ENCODE data around the gene LURAP1L. TPM values are rescaled to one million over a fixed set of nuclear protein-coding genes. Genes with fewer than 3 reads are reported as not detected.

Gene LURAP1L
- total RNA-seq, 1 donor from 2014 or later: 43.7 TPM

- no peak for DNase-seq (ENCODE audit: low read depth)
- Histone ChIP-seq H3K4me3 (ENCODE audit: low read depth, low read length) (no peak overlapping the region), H3K36me3 (ENCODE audit: control insufficient read depth, insufficient read depth, low read length) (no peaks in the 10 kb centered on the region), H3K27me3 (ENCODE audit: control insufficient read depth, insufficient read depth, low read length) (no peaks in the 10 kb centered on the region)
- no peak for TF ChIP-seq CTCF (IDR thresholded peaks at IDR 0.05; ENCODE audit: insufficient read depth, low read length, severe bottlenecking)
- no peak for FAIRE-seq
Observed at GRCh38 chr9:12847561-12847960, 72.7 kb downstream of the LURAP1L start.

DNA sequence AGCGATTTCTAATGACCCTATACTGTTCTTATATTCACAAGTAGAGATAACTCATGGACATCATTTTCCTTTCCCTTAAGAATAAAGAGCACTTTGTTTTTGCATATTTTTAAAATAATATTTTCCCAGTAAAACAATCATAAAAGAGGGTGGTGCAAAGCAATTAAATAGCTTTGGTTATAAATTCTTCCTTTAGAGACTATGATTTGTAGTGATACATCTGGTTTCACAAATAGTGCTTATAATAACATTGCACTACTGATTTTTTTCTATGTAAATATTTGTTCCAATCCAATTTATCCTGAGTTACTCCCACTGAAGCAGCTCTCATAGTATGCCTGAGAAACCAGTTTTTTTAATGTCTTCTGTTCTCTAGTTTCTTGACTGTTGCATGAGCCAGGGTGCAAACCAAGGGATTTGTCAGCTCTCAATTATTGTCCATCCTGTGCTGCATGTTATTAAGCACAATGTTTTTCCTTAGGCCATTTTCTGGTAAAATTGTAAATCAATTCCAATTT is 74.7 kb downstream of the LURAP1L start:
- FAIRE-seq: no peak
- Histone ChIP-seq H3K36me3 (ENCODE audit: control insufficient read depth, insufficient read depth, low read length) (no peaks in the 10 kb centered on the region), H3K4me3 (ENCODE audit: low read depth, low read length) (no peak overlapping the region), H3K27me3 (ENCODE audit: control insufficient read depth, insufficient read depth, low read length) (no peaks in the 10 kb centered on the region)
- no peak for DNase-seq (ENCODE audit: low read depth)
- TF ChIP-seq CTCF (IDR thresholded peaks at IDR 0.05; ENCODE audit: insufficient read depth, low read length, severe bottlenecking): no peak

- FAIRE-seq (no peak), DNase-seq (ENCODE audit: low read depth) (no peak)
- Histone ChIP-seq H3K4me3 (ENCODE audit: low read depth, low read length) (no peak overlapping the region), H3K27me3 (ENCODE audit: control insufficient read depth, insufficient read depth, low read length) (no peaks in the 10 kb centered on the region), H3K36me3 (ENCODE audit: control insufficient read depth, insufficient read depth, low read length) (no peaks in the 10 kb centered on the region)
- TF ChIP-seq CTCF (IDR thresholded peaks at IDR 0.05; ENCODE audit: insufficient read depth, low read length, severe bottlenecking): no peak
Observed at GRCh38 chr9:12851341-12852090, 76.7 kb downstream of the LURAP1L start.

GRCh38 chr9:12853051-12853450 is 78.2 kb downstream of the LURAP1L start:
- Histone ChIP-seq H3K36me3 (ENCODE audit: control insufficient read depth, insufficient read depth, low read length) (no peaks in the 10 kb centered on the region), H3K27me3 (ENCODE audit: control insufficient read depth, insufficient read depth, low read length) (no peaks in the 10 kb centered on the region), H3K4me3 (ENCODE audit: low read depth, low read length) (no peak overlapping the region)
- no peak for TF ChIP-seq CTCF (IDR thresholded peaks at IDR 0.05; ENCODE audit: insufficient read depth, low read length, severe bottlenecking)
- DNase-seq (ENCODE audit: low read depth) (no peak), FAIRE-seq (no peak)

DNA sequence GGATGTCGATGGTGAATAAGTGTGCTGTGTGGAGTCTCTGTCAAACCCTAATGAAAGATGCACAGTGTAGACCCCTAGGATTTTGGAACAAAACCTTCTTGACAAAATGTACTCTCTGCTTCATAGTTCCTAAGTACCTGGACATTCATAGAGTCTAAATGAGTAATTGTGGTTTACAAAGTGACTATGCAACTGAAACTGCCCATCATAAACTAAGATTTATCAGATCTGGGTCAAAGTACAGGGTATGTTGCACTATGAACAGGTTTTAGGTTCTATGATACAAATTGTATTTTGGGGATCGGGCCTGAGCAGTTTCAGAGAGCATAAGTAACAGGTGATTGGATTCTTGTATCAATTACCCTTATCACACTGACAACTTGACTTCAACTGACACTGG is 79.4 kb downstream of the LURAP1L start:
- Histone ChIP-seq H3K27me3 (ENCODE audit: control insufficient read depth, insufficient read depth, low read length) (no peaks in the 10 kb centered on the region), H3K36me3 (ENCODE audit: control insufficient read depth, insufficient read depth, low read length) (no peaks in the 10 kb centered on the region), H3K4me3 (ENCODE audit: low read depth, low read length) (no peak overlapping the region)
- FAIRE-seq (no peak), DNase-seq (ENCODE audit: low read depth) (peak; percentile 70)
- TF ChIP-seq CTCF (IDR thresholded peaks at IDR 0.05; ENCODE audit: insufficient read depth, low read length, severe bottlenecking): no peak

GRCh38 chr9:12855066-12855465 is 80.2 kb downstream of the LURAP1L start:
- FAIRE-seq (no peak), DNase-seq (ENCODE audit: low read depth) (peak; percentile 71)
- no peak for TF ChIP-seq CTCF (IDR thresholded peaks at IDR 0.05; ENCODE audit: insufficient read depth, low read length, severe bottlenecking)
- no peaks in the 10 kb centered on the region for H3K27me3 ChIP-seq (ENCODE audit: control insufficient read depth, insufficient read depth, low read length)
- H3K4me3 ChIP-seq (ENCODE audit: low read depth, low read length): no peak overlapping the region
- no peaks in the 10 kb centered on the region for H3K36me3 ChIP-seq (ENCODE audit: control insufficient read depth, insufficient read depth, low read length)

Measured in bronchial epithelial cell (primary cell).